ENCODE results near the gene NKX2-1.

- TF ChIP-seq MAX (IDR thresholded peaks at IDR 0.05; ENCODE audit: insufficient read depth, insufficient read length) = no peak
- TF ChIP-seq MYC (IDR thresholded peaks at IDR 0.05; ENCODE audit: low read depth, low read length) = no peak
- TF ChIP-seq CTCF (IDR thresholded peaks at IDR 0.05; ENCODE audit: extremely low read depth in 1 of 2, insufficient read depth in 1 of 2, low read depth in 1 of 2, low read length in 2 of 2) = no peak
- TF ChIP-seq POLR2A (IDR thresholded peaks at IDR 0.05; ENCODE audit: low read depth, low read length) = no peak
- no peak for TF ChIP-seq POLR2AphosphoS5 (IDR thresholded peaks at IDR 0.05; ENCODE audit: insufficient read depth, low read depth, low read length)
- no peak for TF ChIP-seq FOS (IDR thresholded peaks at IDR 0.05; ENCODE audit: borderline replicate concordance, insufficient read depth, low read length)
- TF ChIP-seq EZH2 (IDR thresholded peaks at IDR 0.05; ENCODE audit: borderline replicate concordance, low read depth, low read length, severe bottlenecking) = peak; percentile 36
- TF ChIP-seq GATA2 (IDR thresholded peaks at IDR 0.05; ENCODE audit: insufficient read depth, insufficient read length, low read depth, low read length) = no peak
- TF ChIP-seq JUN (IDR thresholded peaks at IDR 0.05; ENCODE audit: borderline replicate concordance, insufficient read depth, insufficient read length, low read depth) = no peak
These were observed 7.0 kb downstream of the NKX2-1 start for GRCh38 chr14:36513012-36513420.
